ENCODE results near the gene CLEC3A.

- TF ChIP-seq CTCF (IDR thresholded peaks at IDR 0.05) (no peak), EP300 (IDR thresholded peaks at IDR 0.05) (no peak), POLR2A (IDR thresholded peaks at IDR 0.05) (no peak), POLR2AphosphoS5 (IDR thresholded peaks at IDR 0.05) (no peak)
Measured at GRCh38 chr16:78065319-78065718, 43.0 kb downstream of the CLEC3A start.
